ENCODE results near the gene TBC1D20. TPM values are rescaled to one million over a fixed set of nuclear protein-coding genes. Genes with fewer than 3 reads are reported as not detected.

The TBC1D20 gene
- total RNA-seq, 2 experiments from 2014 or later, result 15.7 to 16.1 TPM

DNA sequence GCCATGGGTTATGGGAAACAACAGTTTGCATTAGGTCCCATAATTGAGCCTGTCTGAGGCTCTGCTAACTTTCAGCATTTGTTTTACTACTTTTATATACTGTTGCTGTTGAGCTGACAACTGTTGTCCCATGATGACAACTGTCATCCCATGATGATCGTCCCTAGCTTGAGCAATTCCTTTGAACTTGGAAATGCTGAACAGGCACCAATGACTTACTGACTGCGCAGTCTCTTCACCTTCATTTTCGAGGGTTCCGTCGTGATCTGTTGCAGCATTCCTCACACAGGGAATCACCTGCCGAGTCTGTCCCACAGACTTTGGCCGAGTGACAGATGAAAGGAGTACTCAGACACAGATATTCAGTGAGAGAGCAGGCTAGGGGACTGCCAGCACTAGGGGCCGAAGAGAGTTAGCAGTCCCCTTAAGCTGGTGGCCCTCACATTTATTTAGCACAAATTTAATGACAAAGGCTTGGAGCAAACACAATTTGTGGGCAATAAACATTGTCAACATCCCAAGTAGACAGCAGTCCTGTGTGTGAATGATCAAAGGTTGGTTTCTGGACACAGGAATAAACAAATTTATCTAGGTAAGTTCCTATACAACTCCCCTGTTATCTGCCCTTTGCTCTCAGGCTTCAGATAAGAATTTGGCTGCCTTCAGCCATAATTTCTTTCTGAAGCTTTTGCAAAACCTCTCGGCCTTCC is 10.0 kb upstream of the TBC1D20 start:
- H3K4me1 Mint-ChIP-seq (ENCODE audit: low read depth), result no peaks in the 10 kb centered on the region
- POLR2A ChIA-PET, result no interaction called here
- Histone ChIP-seq H3K27ac (ENCODE audit: low read depth in 1 of 2, low read length in 2 of 2) (no peak overlapping the region), H3K36me3 (ENCODE audit: insufficient read depth, low read length) (peaks cover 10% of the 10 kb centered on the region), H3K27me3 (ENCODE audit: control insufficient read depth in 1 of 2, insufficient read depth in 2 of 2, low read length in 2 of 2) (no peaks in the 10 kb centered on the region), H3K9me3 (ENCODE audit: control insufficient read depth in 1 of 2, insufficient read depth in 1 of 2, low read length in 2 of 2) (peaks cover 3 to 5% of the 10 kb centered on the region in 2 experiments), H3K4me3 (ENCODE audit: low read length) (no peak overlapping the region), H3K4me1 (ENCODE audit: insufficient read depth, low read length) (no peaks in the 10 kb centered on the region)
- intact Hi-C loops (cut with DNase I, micrococcal nuclease), result no loop called here
- peaks cover 6% of the 10 kb centered on the region for H3K9me3 Mint-ChIP-seq
- H3K36me3 Mint-ChIP-seq (ENCODE audit: low read depth), result no peaks in the 10 kb centered on the region
- ATAC-seq (ENCODE audit: poor library complexity), result no peak
- H3K4me3 Mint-ChIP-seq, result no peak overlapping the region
- CTCF ChIA-PET, result interaction anchor here (1.4 to 1.8 kb wide), 2 partner anchors 65 to 118 kb away, joined by 4 read pairs; no protein-coding TSS in a partner anchor
- H3K27ac Mint-ChIP-seq, result no peak overlapping the region
- DNase-seq, result no peak
- no peaks in the 10 kb centered on the region for H3K27me3 Mint-ChIP-seq
- TF ChIP-seq, protein P1, sequence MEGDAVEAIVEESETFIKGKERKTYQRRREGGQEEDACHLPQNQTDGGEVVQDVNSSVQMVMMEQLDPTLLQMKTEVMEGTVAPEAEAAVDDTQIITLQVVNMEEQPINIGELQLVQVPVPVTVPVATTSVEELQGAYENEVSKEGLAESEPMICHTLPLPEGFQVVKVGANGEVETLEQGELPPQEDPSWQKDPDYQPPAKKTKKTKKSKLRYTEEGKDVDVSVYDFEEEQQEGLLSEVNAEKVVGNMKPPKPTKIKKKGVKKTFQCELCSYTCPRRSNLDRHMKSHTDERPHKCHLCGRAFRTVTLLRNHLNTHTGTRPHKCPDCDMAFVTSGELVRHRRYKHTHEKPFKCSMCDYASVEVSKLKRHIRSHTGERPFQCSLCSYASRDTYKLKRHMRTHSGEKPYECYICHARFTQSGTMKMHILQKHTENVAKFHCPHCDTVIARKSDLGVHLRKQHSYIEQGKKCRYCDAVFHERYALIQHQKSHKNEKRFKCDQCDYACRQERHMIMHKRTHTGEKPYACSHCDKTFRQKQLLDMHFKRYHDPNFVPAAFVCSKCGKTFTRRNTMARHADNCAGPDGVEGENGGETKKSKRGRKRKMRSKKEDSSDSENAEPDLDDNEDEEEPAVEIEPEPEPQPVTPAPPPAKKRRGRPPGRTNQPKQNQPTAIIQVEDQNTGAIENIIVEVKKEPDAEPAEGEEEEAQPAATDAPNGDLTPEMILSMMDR (IDR thresholded peaks at IDR 0.05), result no peak

DNA sequence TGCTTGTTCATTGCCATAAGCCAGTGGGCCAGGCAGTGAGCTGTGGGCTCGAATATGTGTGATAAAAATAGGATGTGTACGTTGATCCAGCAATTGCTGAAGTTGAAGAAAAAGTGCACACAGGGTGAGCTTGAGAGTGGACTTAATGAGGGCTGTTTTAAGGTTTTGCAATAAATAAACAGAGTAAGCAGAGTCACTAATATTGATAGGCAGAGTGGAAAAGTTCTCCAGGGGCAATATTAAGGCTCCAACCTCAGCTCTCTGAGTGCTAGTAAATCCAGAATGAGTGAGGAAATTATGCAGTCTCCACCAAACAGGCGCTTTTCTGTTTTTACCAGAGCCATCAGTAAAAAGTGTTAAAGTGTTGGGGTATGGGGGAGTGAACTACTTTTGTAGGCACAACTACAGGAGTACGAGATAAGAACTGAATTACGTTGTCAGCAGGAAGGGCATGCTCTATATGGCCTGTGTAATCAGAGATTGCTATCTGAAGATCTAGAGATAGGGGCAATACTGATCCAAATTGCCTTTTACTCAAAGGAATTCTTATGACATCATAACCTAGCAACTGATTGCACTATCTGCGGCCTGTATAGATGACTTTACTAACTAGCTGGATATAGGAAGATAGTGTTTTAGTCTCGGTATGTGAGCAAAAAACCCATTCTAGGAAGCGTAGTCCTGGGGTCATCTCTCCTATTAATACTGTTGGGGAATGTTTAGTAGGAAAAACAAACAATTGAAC is 7.6 kb upstream of the TBC1D20 start:
- CTCF ChIA-PET, result no interaction called here
- Histone ChIP-seq H3K4me3 (ENCODE audit: low read length) (no peak overlapping the region), H3K27ac (ENCODE audit: low read depth in 1 of 2, low read length in 2 of 2) (no peak overlapping the region), H3K27me3 (ENCODE audit: control insufficient read depth in 1 of 2, insufficient read depth in 2 of 2, low read length in 2 of 2) (no peaks in the 10 kb centered on the region), H3K4me1 (ENCODE audit: insufficient read depth, low read length) (no peaks in the 10 kb centered on the region), H3K36me3 (ENCODE audit: insufficient read depth, low read length) (peaks cover 5% of the 10 kb centered on the region), H3K9me3 (ENCODE audit: control insufficient read depth in 1 of 2, insufficient read depth in 1 of 2, low read length in 2 of 2) (peaks cover 3 to 5% of the 10 kb centered on the region in 2 experiments)
- Mint-ChIP-seq H3K36me3 (ENCODE audit: low read depth) (no peaks in the 10 kb centered on the region), H3K4me3 (no peak overlapping the region), H3K27ac (no peak overlapping the region), H3K4me1 (ENCODE audit: low read depth) (no peaks in the 10 kb centered on the region), H3K27me3 (no peaks in the 10 kb centered on the region), H3K9me3 (peaks cover 6% of the 10 kb centered on the region)
- POLR2A ChIA-PET, result no interaction called here
- TF ChIP-seq, protein P1 (IDR thresholded peaks at IDR 0.05), result no peak
- DNase-seq (no peak), ATAC-seq (ENCODE audit: poor library complexity) (no peak)
- intact Hi-C loops (cut with DNase I, micrococcal nuclease), result no loop called here

DNA sequence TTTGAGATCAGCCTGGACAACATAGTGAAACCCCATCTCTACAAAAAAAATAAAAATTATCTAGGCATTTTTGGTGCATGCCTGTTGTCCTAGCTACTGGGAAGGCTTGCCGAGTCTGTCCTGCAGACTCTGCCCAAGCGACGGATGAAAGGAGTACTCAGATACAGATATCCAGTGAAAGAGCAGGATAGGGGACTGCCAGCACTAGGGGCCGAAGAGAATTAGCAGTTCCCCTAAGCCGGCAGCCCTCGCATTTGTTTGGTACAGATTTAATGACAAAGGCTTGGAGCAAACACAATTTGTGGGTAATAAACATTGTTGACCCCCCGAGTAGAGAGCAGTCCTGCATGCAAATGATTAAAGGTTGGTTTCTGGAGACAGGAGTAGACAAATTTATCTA is 5.4 kb upstream of the TBC1D20 start:
- DNase-seq, result no peak
- Mint-ChIP-seq H3K27ac (no peak overlapping the region), H3K4me1 (ENCODE audit: low read depth) (peaks cover 11% of the 10 kb centered on the region), H3K36me3 (ENCODE audit: low read depth) (no peaks in the 10 kb centered on the region), H3K4me3 (no peak overlapping the region), H3K27me3 (no peaks in the 10 kb centered on the region), H3K9me3 (peaks cover 6% of the 10 kb centered on the region)
- Histone ChIP-seq H3K9me3 (ENCODE audit: control insufficient read depth in 1 of 2, insufficient read depth in 1 of 2, low read length in 2 of 2) (peaks cover 3 to 5% of the 10 kb centered on the region in 2 experiments), H3K4me3 (ENCODE audit: low read length) (no peak overlapping the region), H3K27me3 (ENCODE audit: control insufficient read depth in 1 of 2, insufficient read depth in 2 of 2, low read length in 2 of 2) (no peaks in the 10 kb centered on the region), H3K27ac (ENCODE audit: low read depth in 1 of 2, low read length in 2 of 2) (no peak overlapping the region), H3K36me3 (ENCODE audit: insufficient read depth, low read length) (no peaks in the 10 kb centered on the region), H3K4me1 (ENCODE audit: insufficient read depth, low read length) (peaks cover 5% of the 10 kb centered on the region)
- TF ChIP-seq, protein P1 (IDR thresholded peaks at IDR 0.05), result no peak
- ChIA-PET CTCF (no interaction called here), POLR2A (no interaction called here)
- no peak for ATAC-seq (ENCODE audit: poor library complexity)
- intact Hi-C loops (cut with DNase I, micrococcal nuclease), result no loop called here

Data from CD4-positive, alpha-beta T cell (primary cell).